Lower leg skin (tissue), 4 donors: Measurements from ENCODE around the gene FUT8. TPM values are rescaled to one million over a fixed set of nuclear protein-coding genes. Genes with fewer than 3 reads are reported as not detected.

ENCODE experiments used
- DNase-seq, 2 donors: peaks; one replicate each; pipeline ENCODE4 v3.0.0-alpha.2; 2019; ENCODE audit warnings: low spot score in 2 of 2
- H3K4me3 ChIP-seq: fragments of 200-600 bp; sonication (generic); 2 replicates; pipeline ENCODE4 v1.5.1; 2017; ENCODE audit warnings: mild to moderate bottlenecking, low read depth; ENCODE audit not compliant: poor library complexity, severe bottlenecking
- CTCF ChIP-seq, 3 donors: fragments of 450-650 bp; IDR thresholded peaks; one replicate each; pipeline ENCODE4 v1.5.1; 2016; ENCODE audit warnings: antibody characterized with exemption in 3 of 3, mild to moderate bottlenecking in 3 of 3, moderate library complexity in 2 of 3
- POLR2A ChIP-seq, 2 donors: fragments of 450-650 bp; IDR thresholded peaks; one replicate each; pipeline ENCODE4 v1.6.1; 2016 to 2017; ENCODE audit warnings: antibody characterized with exemption in 2 of 2, mild to moderate bottlenecking in 1 of 2, moderate library complexity in 1 of 2
- WGBS, 2 donors: methylation state at CpG; one replicate each; pipeline ENCODE4 v1.1.5; 2018; 5-methylcytosine and 5-hydroxymethylcytosine counted together
- intact Hi-C: fragments of 100-400 bp; cut with DNase I; formaldehyde crosslinking; loops from one replicate; pipeline ENCODE4 v1.15.0; 2023; ENCODE audit warnings: low total_unique reads
- total RNA-seq, 4 donors: library from RNA; depleted of rRNA; stranded (reverse); fragments of >200 nt; gene quantifications; one replicate each; pipeline ENCODE4 v1.1.0, GENCODE V29; 2016

Gene FUT8
- 10 to 100 TPM; 17.9 to 28.0 (median 25.2) TPM for total RNA-seq

GRCh38 chr14:65412032-65412846 lies at the start of gene FUT8:
Gene FUT8 (plus strand): TSS chr14:65412730. CDS start chr14:65561564, 148,834 bp downstream.
- H3K4me3 ChIP-seq = peak within 1 kb of the TSS; percentile 96
- 0 to 1% methylated on average over 26 of the region's 85 CpGs for WGBS, 2 donors
- intact Hi-C loops = loop anchor here (10.0 kb wide), 1 partner anchor 1953 kb away; the partner anchor contains the start of gene EIF2S1
- TF ChIP-seq CTCF (IDR thresholded peaks at IDR 0.05) = no peak
- TF ChIP-seq POLR2A (IDR thresholded peaks at IDR 0.05) = no peak
- DNase-seq = peak; percentile 92 to 98

- no peak for TF ChIP-seq CTCF (IDR thresholded peaks at IDR 0.05)
- no peak for TF ChIP-seq POLR2A (IDR thresholded peaks at IDR 0.05)
Observed at GRCh38 chr14:65366802-65367565, 45.5 kb upstream of the FUT8 start.

GRCh38 chr14:65369560-65369959 lies 43.0 kb upstream of the FUT8 start:
- H3K4me3 ChIP-seq = no peak overlapping the region
- intact Hi-C loops = no loop called here
- WGBS, 2 donors = 91 to 93% methylated on average over 1 of the region's 1 CpG
- TF ChIP-seq CTCF (IDR thresholded peaks at IDR 0.05) = no peak
- TF ChIP-seq POLR2A (IDR thresholded peaks at IDR 0.05) = no peak
- no peak for DNase-seq

More at GRCh38 chr14:65366802-65367565, 45.5 kb upstream of the FUT8 start:
- intact Hi-C loops = no loop called here
- DNase-seq = no peak
- H3K4me3 ChIP-seq = no peak overlapping the region
- 77 to 83% methylated on average over 3 of the region's 3 CpGs for WGBS, 2 donors

GRCh38 chr14:65370801-65371248 lies 41.7 kb upstream of the FUT8 start:
- intact Hi-C loops = no loop called here
- WGBS, 2 donors = 76 to 78% methylated on average over 7 of the region's 7 CpGs
- TF ChIP-seq CTCF (IDR thresholded peaks at IDR 0.05) (no peak), POLR2A (IDR thresholded peaks at IDR 0.05) (no peak)

GRCh38 chr14:65371784-65372183 lies 40.7 kb upstream of the FUT8 start:
- intact Hi-C loops = no loop called here
- no peak overlapping the region for H3K4me3 ChIP-seq
- no peak for DNase-seq
- WGBS, 2 donors = 81 to 86% methylated on average over 2 of the region's 2 CpGs
- TF ChIP-seq CTCF (IDR thresholded peaks at IDR 0.05) (no peak), POLR2A (IDR thresholded peaks at IDR 0.05) (no peak)

More at GRCh38 chr14:65370801-65371248, 41.7 kb upstream of the FUT8 start:
- no peak for DNase-seq
- no peak overlapping the region for H3K4me3 ChIP-seq
